ENCODE results near the gene AKAP8L.
"Not testable (repeated sequence)": the region's sequence is repeated elsewhere in the genome, so short reads cannot be mapped to it uniquely, and the experiment has no call there.

The AKAP8L gene

GRCh38 chr19:15368051-15368632, 50.6 kb downstream of the AKAP8L start:
- no peak for TF ChIP-seq CTCF (IDR thresholded peaks at IDR 0.05; ENCODE audit: insufficient read depth, low read depth, low read length, missing control alignments)
- no peak for DNase-seq (ENCODE audit: low read depth)
- no peak overlapping the region for H3K4me3 ChIP-seq (ENCODE audit: low read depth, low read length)

DNA sequence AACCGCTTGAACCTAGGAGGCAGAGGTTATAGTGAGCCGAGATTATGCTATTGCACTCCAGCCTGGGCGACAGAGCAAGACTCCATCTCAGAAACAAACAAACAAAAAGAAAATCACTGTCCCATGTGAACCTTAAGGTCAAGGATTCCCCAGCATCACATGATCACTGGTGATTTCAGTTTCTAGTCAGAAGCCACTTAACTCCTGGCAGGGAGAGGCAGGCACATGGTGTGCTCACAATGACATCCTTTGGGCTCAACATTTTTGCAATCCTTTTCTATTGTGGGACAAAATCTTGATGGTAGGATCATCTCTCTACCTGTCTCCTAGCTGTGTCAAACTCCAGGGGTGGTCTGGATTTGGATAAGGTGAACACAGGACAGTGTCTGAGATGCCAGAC, 51.3 kb downstream of the AKAP8L start:
- no peak for TF ChIP-seq CTCF (IDR thresholded peaks at IDR 0.05; ENCODE audit: insufficient read depth, low read depth, low read length, missing control alignments)
- no peak for DNase-seq (ENCODE audit: low read depth)
- no peak overlapping the region for H3K4me3 ChIP-seq (ENCODE audit: low read depth, low read length)

GRCh38 chr19:15365264-15365663, 53.5 kb downstream of the AKAP8L start:
- DNase-seq (ENCODE audit: low read depth) = no peak

GRCh38 chr19:15363791-15364190, 55.0 kb downstream of the AKAP8L start:
- not testable (repeated sequence) for H3K4me3 ChIP-seq (ENCODE audit: low read depth, low read length)

More at GRCh38 chr19:15365264-15365663, 53.5 kb downstream of the AKAP8L start:
- no peak for TF ChIP-seq CTCF (IDR thresholded peaks at IDR 0.05; ENCODE audit: insufficient read depth, low read depth, low read length, missing control alignments)
- no peak overlapping the region for H3K4me3 ChIP-seq (ENCODE audit: low read depth, low read length)

DNA sequence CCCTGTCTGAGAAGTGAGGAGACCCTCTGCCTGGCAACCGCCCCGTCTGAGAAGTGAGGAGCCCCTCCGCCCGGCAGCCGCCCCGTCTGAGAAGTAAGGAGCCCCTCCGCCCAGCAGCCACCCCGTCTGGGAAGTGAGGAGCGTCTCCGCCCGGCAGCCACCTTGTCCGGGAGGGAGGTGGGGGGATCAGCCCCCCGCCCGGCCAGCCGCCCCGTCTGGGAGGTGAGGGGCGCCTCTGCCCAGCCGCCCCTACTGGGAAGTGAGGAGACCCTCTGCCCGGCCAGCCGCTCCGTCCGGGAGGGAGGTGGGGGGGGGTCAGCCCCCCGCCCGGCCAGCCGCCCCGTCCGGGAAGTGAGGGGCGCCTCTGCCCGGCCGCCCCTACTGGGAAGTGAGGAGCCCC, 55.7 kb downstream of the AKAP8L start:
- not testable (repeated sequence) for H3K4me3 ChIP-seq (ENCODE audit: low read depth, low read length); DNase-seq (ENCODE audit: low read depth)

More at GRCh38 chr19:15363791-15364190, 55.0 kb downstream of the AKAP8L start:
- DNase-seq (ENCODE audit: low read depth) = not testable (repeated sequence)

DNA sequence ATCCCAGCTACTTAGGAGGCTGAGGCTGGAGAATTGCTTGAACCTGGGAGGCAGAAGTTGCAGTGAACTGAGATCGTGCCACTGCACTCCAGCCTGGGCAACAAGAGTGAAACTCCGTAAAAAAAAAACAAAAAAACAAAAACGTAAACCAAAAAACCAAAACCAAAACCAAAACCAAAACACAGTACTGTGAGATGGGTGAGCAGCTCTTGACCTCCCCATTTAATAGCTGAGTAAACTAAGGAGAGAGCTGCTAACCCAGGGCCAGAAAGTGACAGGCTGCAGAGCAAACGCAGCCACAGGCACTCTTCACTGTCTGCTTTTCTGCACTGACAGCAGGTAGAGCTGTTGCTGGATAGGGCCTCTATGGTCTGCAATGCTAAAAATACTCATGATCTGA, 58.8 kb downstream of the AKAP8L start:
- H3K4me3 ChIP-seq (ENCODE audit: low read depth, low read length) = not testable (repeated sequence)

DNA sequence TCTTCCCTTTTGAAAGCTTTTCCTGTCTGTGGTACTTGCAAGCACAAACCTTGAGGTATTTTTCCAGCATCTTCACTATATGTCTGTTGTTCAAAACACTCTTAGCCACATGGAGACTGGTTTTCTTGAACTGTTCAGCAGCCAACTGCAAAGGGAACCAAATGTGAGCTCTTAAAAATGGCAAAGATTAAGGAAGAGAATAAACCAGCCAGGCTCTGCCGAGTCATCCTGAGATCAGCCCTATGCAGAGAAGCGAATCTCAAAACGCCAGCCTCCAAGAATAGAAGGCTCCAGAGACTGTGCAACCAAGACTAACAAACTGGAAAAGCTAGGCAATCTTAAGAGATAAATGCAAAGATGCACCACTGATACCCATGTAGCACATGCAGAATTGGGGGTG, 59.9 kb downstream of the AKAP8L start:
- DNase-seq (ENCODE audit: low read depth) = no peak
- H3K4me3 ChIP-seq (ENCODE audit: low read depth, low read length) = no peak overlapping the region
- no peak for TF ChIP-seq CTCF (IDR thresholded peaks at IDR 0.05; ENCODE audit: insufficient read depth, low read depth, low read length, missing control alignments)

More for the DNA sequence above, 58.8 kb downstream of the AKAP8L start:
- DNase-seq (ENCODE audit: low read depth) = peak; percentile 63

GRCh38 chr19:15357906-15358305, 60.9 kb downstream of the AKAP8L start:
- TF ChIP-seq CTCF (IDR thresholded peaks at IDR 0.05; ENCODE audit: insufficient read depth, low read depth, low read length, missing control alignments) = no peak
- no peak overlapping the region for H3K4me3 ChIP-seq (ENCODE audit: low read depth, low read length)
- no peak for DNase-seq (ENCODE audit: low read depth)

Measured in GM12865 (cell line).